Nephron (organoid): Measurements from ENCODE around the gene MAP3K9.

ENCODE experiments used
- H3K27ac Mint-ChIP-seq, 3 experiments: 2 replicates each; pipeline ENCODE4 v1.8.0; 2020; ENCODE audit warnings: mixed read lengths in 3 of 3, mild to moderate bottlenecking in 2 of 3, moderate library complexity in 1 of 3
- H3K27me3 Mint-ChIP-seq: 2 replicates; pipeline ENCODE4 v1.8.0; 2021; ENCODE audit warnings: low read depth, mild to moderate bottlenecking, moderate library complexity, mixed read lengths
- H3K36me3 Mint-ChIP-seq: 2 replicates; pipeline ENCODE4 v1.8.0; 2020; ENCODE audit warnings: low read depth, mixed read lengths
- H3K4me1 Mint-ChIP-seq: 2 replicates; pipeline ENCODE4 v1.8.0; 2020; ENCODE audit warnings: mixed read lengths
- H3K4me3 Mint-ChIP-seq, 3 experiments: 2 replicates each; pipeline ENCODE4 v1.8.0; 2020; ENCODE audit warnings: mild to moderate bottlenecking in 3 of 3, mixed read lengths in 3 of 3, moderate library complexity in 2 of 3
- H3K9me3 Mint-ChIP-seq: 2 replicates; pipeline ENCODE4 v1.8.0; 2020; ENCODE audit warnings: mixed read lengths
- CTCF ChIP-seq, 3 experiments: fragments of 200-600 bp; sonication (generic); IDR thresholded peaks; one replicate each; pipeline ENCODE4 v1.5.0; 2021; ENCODE audit warnings: antibody characterized with exemption in 3 of 3; ENCODE audit not compliant: unreplicated experiment in 3 of 3

MAP3K9 gene

GRCh38 chr14:70755655-70756054, 53.7 kb downstream of the MAP3K9 start:
- H3K36me3 Mint-ChIP-seq, result peaks cover 13% of the 10 kb centered on the region
- H3K4me3 Mint-ChIP-seq, result no peak overlapping the region
- H3K9me3 Mint-ChIP-seq, result no peaks in the 10 kb centered on the region
- no peak overlapping the region for H3K27ac Mint-ChIP-seq
- no peaks in the 10 kb centered on the region for H3K27me3 Mint-ChIP-seq
- no peaks in the 10 kb centered on the region for H3K4me1 Mint-ChIP-seq
- TF ChIP-seq CTCF (IDR thresholded peaks at IDR 0.05; ENCODE audit: unreplicated experiment in 3 of 3), result no peak

GRCh38 chr14:70754991-70755390, 54.3 kb downstream of the MAP3K9 start:
- no peak for TF ChIP-seq CTCF (IDR thresholded peaks at IDR 0.05; ENCODE audit: unreplicated experiment in 3 of 3)
- Mint-ChIP-seq H3K27me3 (no peaks in the 10 kb centered on the region), H3K36me3 (peaks cover 8% of the 10 kb centered on the region), H3K9me3 (no peaks in the 10 kb centered on the region), H3K27ac (peak overlapping the region in 1 of 3 experiments; percentile 51), H3K4me1 (no peaks in the 10 kb centered on the region), H3K4me3 (no peak overlapping the region)

- no peak overlapping the region for H3K4me3 Mint-ChIP-seq
- H3K4me1 Mint-ChIP-seq, result no peaks in the 10 kb centered on the region
- peaks cover 7% of the 10 kb centered on the region for H3K36me3 Mint-ChIP-seq
- no peaks in the 10 kb centered on the region for H3K9me3 Mint-ChIP-seq
- H3K27me3 Mint-ChIP-seq, result no peaks in the 10 kb centered on the region
- no peak for TF ChIP-seq CTCF (IDR thresholded peaks at IDR 0.05; ENCODE audit: unreplicated experiment in 3 of 3)
- peak overlapping the region in 1 of 3 experiments; percentile 84 for H3K27ac Mint-ChIP-seq
Observed at GRCh38 chr14:70753518-70753953, 55.8 kb downstream of the MAP3K9 start.

- Mint-ChIP-seq H3K27me3 (no peaks in the 10 kb centered on the region), H3K4me1 (no peaks in the 10 kb centered on the region), H3K9me3 (no peaks in the 10 kb centered on the region), H3K4me3 (no peak overlapping the region), H3K27ac (no peak overlapping the region), H3K36me3 (peaks cover 20% of the 10 kb centered on the region)
- no peak for TF ChIP-seq CTCF (IDR thresholded peaks at IDR 0.05; ENCODE audit: unreplicated experiment in 3 of 3)
Observed at GRCh38 chr14:70748422-70748821, 60.9 kb downstream of the MAP3K9 start.

GRCh38 chr14:70744641-70745040, 64.7 kb downstream of the MAP3K9 start:
- H3K36me3 Mint-ChIP-seq, result peaks cover 19% of the 10 kb centered on the region
- H3K27ac Mint-ChIP-seq, result no peak overlapping the region
- H3K9me3 Mint-ChIP-seq, result no peaks in the 10 kb centered on the region
- peaks cover 5% of the 10 kb centered on the region for H3K4me1 Mint-ChIP-seq
- TF ChIP-seq CTCF (IDR thresholded peaks at IDR 0.05; ENCODE audit: unreplicated experiment in 3 of 3), result no peak
- no peak overlapping the region for H3K4me3 Mint-ChIP-seq
- H3K27me3 Mint-ChIP-seq, result no peaks in the 10 kb centered on the region

- Mint-ChIP-seq H3K9me3 (no peaks in the 10 kb centered on the region), H3K4me3 (no peak overlapping the region), H3K27ac (no peak overlapping the region), H3K36me3 (peaks cover 20% of the 10 kb centered on the region), H3K4me1 (peaks cover 5% of the 10 kb centered on the region), H3K27me3 (peaks cover 3% of the 10 kb centered on the region)
- TF ChIP-seq CTCF (IDR thresholded peaks at IDR 0.05; ENCODE audit: unreplicated experiment in 3 of 3), result no peak
Observed at GRCh38 chr14:70742316-70742715, 67.0 kb downstream of the MAP3K9 start.
